Gastroesophageal sphincter (tissue), 4 donors: ENCODE data around the gene SLIT3. TPM values are rescaled to one million over a fixed set of nuclear protein-coding genes. Genes with fewer than 3 reads are reported as not detected.

Source experiments
- ATAC-seq: fragments of 150-250 bp; one replicate; pipeline ENCODE4 v1.9.1; 2016; ENCODE audit warnings: mild to moderate bottlenecking, moderate library complexity
- H3K27ac ChIP-seq, 4 donors: fragments of 200-600 bp; sonication (generic) in 3 of 4; 1 replicate in 3 of 4; 2 replicates in 1 of 4; pipeline ENCODE4 v1.5.1; 2016 to 2019
- H3K27me3 ChIP-seq: fragments of 200-600 bp; sonication (generic); one replicate; pipeline ENCODE4 v1.5.1; 2019
- H3K36me3 ChIP-seq, 2 donors: fragments of 200-600 bp; sonication (generic); one replicate each; pipeline ENCODE4 v1.5.1; 2019; ENCODE audit warnings: control low read depth in 1 of 2
- H3K4me1 ChIP-seq, 3 donors: fragments of 200-600 bp; sonication (generic); 1 replicate in 2 of 3; 2 replicates in 1 of 3; pipeline ENCODE4 v1.5.1; 2016 to 2019; ENCODE audit warnings: control low read depth in 2 of 3
- H3K4me3 ChIP-seq, 2 donors: fragments of 200-600 bp; sonication (generic); one replicate each; pipeline ENCODE4 v1.5.1; 2019; ENCODE audit warnings: mild to moderate bottlenecking in 1 of 2, moderate library complexity in 1 of 2
- H3K9me3 ChIP-seq, 3 donors: fragments of 200-600 bp; sonication (generic); one replicate each; pipeline ENCODE4 v1.5.1; 2017 to 2019; ENCODE audit warnings: control low read depth in 2 of 3
- EP300 ChIP-seq: sonication (generic); formaldehyde crosslinking; IDR thresholded peaks from one replicate; pipeline ENCODE4 v1.6.1; 2017; ENCODE audit warnings: antibody characterized with exemption, mild to moderate bottlenecking
- POLR2A ChIP-seq, 2 donors: fragments of 450-650 bp; IDR thresholded peaks; one replicate each; pipeline ENCODE4 v1.6.1; 2017; ENCODE audit warnings: antibody characterized with exemption in 2 of 2, mild to moderate bottlenecking in 2 of 2, moderate library complexity in 1 of 2
- POLR2AphosphoS5 ChIP-seq: sonication (generic); formaldehyde crosslinking; IDR thresholded peaks from one replicate; pipeline ENCODE4 v1.6.1; 2017; ENCODE audit warnings: antibody characterized with exemption
- WGBS, 2 donors: methylation state at CpG; one replicate each; pipeline ENCODE4 v1.1.5; 2018; ENCODE audit warnings: low coverage in 1 of 2; 5-methylcytosine and 5-hydroxymethylcytosine counted together
- total RNA-seq, 4 donors: library from RNA; depleted of rRNA; stranded (reverse); fragments of >200 nt; gene quantifications; one replicate each; pipeline ENCODE4 v1.1.0, GENCODE V29; 2016
- TF ChIP-seq, protein P1 (sequence below), 4 experiments: fragments of 200-600 bp in 2 of 4; fragments of 450-650 bp in 2 of 4; sonication (generic) in 1 of 4; IDR thresholded peaks; one replicate each; pipeline ENCODE4 v1.5.1; 2017 to 2019; ENCODE audit warnings: antibody characterized with exemption in 4 of 4, mild to moderate bottlenecking in 2 of 4, moderate library complexity in 2 of 4

Gene SLIT3
- total RNA-seq, 4 donors from 2014 or later: 29.6 to 76.3 (median 31.1) TPM

- H3K27ac ChIP-seq: no peak overlapping the region
- ATAC-seq: no peak
- no peaks in the 10 kb centered on the region for H3K4me1 ChIP-seq
- H3K9me3 ChIP-seq: no peaks in the 10 kb centered on the region
- TF ChIP-seq EP300 (no peak), POLR2AphosphoS5 (no peak), POLR2A (IDR thresholded peaks at IDR 0.05) (no peak)
- TF ChIP-seq, protein P1, sequence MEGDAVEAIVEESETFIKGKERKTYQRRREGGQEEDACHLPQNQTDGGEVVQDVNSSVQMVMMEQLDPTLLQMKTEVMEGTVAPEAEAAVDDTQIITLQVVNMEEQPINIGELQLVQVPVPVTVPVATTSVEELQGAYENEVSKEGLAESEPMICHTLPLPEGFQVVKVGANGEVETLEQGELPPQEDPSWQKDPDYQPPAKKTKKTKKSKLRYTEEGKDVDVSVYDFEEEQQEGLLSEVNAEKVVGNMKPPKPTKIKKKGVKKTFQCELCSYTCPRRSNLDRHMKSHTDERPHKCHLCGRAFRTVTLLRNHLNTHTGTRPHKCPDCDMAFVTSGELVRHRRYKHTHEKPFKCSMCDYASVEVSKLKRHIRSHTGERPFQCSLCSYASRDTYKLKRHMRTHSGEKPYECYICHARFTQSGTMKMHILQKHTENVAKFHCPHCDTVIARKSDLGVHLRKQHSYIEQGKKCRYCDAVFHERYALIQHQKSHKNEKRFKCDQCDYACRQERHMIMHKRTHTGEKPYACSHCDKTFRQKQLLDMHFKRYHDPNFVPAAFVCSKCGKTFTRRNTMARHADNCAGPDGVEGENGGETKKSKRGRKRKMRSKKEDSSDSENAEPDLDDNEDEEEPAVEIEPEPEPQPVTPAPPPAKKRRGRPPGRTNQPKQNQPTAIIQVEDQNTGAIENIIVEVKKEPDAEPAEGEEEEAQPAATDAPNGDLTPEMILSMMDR (IDR thresholded peaks at IDR 0.05): no peak
- no peaks in the 10 kb centered on the region for H3K27me3 ChIP-seq
- H3K36me3 ChIP-seq: peaks cover 0 to 73% of the 10 kb centered on the region in 2 donors
- H3K4me3 ChIP-seq: no peak overlapping the region
- 91% methylated on average over 4 of the region's 6 CpGs; no CpG with 5 or more reads in 1 of the 2 donors for WGBS, 2 donors
Measured at GRCh38 chr5:168669668-168670378, 631.1 kb downstream of the SLIT3 start.

DNA sequence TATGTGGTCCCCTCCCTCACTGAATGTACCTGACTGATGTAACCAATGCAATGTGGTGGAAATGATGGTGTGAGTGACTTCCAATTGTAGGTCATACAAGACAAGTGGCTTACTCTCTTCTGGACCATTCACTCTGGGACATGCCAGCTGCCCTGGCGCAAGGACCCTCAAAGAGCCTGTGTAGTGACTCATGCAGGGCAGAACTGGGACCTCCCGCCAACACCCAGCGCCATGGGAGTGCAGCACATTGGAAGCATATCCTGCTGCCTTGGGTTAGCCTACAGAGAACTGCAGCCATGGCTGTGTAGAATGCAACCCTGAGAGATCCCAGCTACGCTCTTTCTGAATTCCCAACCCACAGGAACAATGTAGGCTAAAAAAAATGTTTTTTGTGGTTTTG, 631.8 kb downstream of the SLIT3 start:
- Histone ChIP-seq H3K27ac (no peak overlapping the region), H3K27me3 (no peaks in the 10 kb centered on the region), H3K36me3 (peaks cover 0 to 80% of the 10 kb centered on the region in 2 donors), H3K9me3 (no peaks in the 10 kb centered on the region), H3K4me1 (no peaks in the 10 kb centered on the region), H3K4me3 (no peak overlapping the region)
- no peak for ATAC-seq
- WGBS, 2 donors: 83 to 90% methylated on average over 2 to 3 of the region's 4 CpGs
- no peak for TF ChIP-seq POLR2A (IDR thresholded peaks at IDR 0.05)
- TF ChIP-seq, protein P1 (IDR thresholded peaks at IDR 0.05): no peak
- no peak for TF ChIP-seq EP300
- no peak for TF ChIP-seq POLR2AphosphoS5

- no peak for TF ChIP-seq EP300
- no peak for TF ChIP-seq POLR2A (IDR thresholded peaks at IDR 0.05)
- TF ChIP-seq, protein P1 (IDR thresholded peaks at IDR 0.05): no peak
- TF ChIP-seq POLR2AphosphoS5: no peak
- Histone ChIP-seq H3K4me3 (no peak overlapping the region), H3K27ac (no peak overlapping the region), H3K9me3 (no peaks in the 10 kb centered on the region), H3K27me3 (no peaks in the 10 kb centered on the region), H3K4me1 (no peaks in the 10 kb centered on the region), H3K36me3 (peaks cover 0 to 87% of the 10 kb centered on the region in 2 donors)
- WGBS, 2 donors: 100% methylated on average over 1 of the region's 1 CpG
- ATAC-seq: no peak
Measured at GRCh38 chr5:168668078-168668477, 632.9 kb downstream of the SLIT3 start.

- no peak for ATAC-seq
- TF ChIP-seq EP300 (no peak), POLR2AphosphoS5 (no peak), POLR2A (IDR thresholded peaks at IDR 0.05) (no peak)
- TF ChIP-seq, protein P1 (IDR thresholded peaks at IDR 0.05): no peak
- Histone ChIP-seq H3K27ac (no peak overlapping the region), H3K9me3 (no peaks in the 10 kb centered on the region), H3K36me3 (peaks cover 0 to 80% of the 10 kb centered on the region in 2 donors), H3K27me3 (no peaks in the 10 kb centered on the region), H3K4me3 (no peak overlapping the region), H3K4me1 (no peaks in the 10 kb centered on the region)
- WGBS, 2 donors: 82 to 85% methylated on average over 4 of the region's 4 CpGs
Measured at GRCh38 chr5:168667301-168667840, 633.6 kb downstream of the SLIT3 start.

DNA sequence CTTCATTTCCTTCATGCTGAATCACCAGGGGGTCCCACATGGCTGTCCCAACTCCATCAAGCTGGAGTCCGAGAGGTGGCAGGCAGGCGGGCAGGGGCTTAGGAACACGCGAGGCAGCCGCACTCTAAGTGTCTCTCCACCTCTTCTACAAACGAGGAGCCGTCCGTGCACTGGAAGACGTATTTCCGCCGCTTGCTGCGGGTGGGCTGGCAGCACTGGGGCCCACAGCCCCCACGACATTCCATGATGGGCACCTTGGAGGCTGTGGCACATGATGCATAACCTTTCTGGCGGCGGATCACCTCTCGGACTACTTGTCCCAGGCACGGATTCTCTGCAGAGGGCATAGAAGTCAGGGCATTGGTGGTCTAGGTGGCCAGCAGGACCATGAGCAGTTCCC, 634.6 kb downstream of the SLIT3 start:
- no peak overlapping the region for H3K27ac ChIP-seq
- H3K4me1 ChIP-seq: no peaks in the 10 kb centered on the region
- H3K27me3 ChIP-seq: no peaks in the 10 kb centered on the region
- peaks cover 0 to 70% of the 10 kb centered on the region in 2 donors for H3K36me3 ChIP-seq
- H3K9me3 ChIP-seq: no peaks in the 10 kb centered on the region
- WGBS, 2 donors: 91 to 93% methylated on average over 6 to 7 of the region's 17 CpGs
- H3K4me3 ChIP-seq: no peak overlapping the region
- TF ChIP-seq, protein P1 (IDR thresholded peaks at IDR 0.05): no peak
- TF ChIP-seq POLR2A (IDR thresholded peaks at IDR 0.05): no peak
- ATAC-seq: no peak
